SKM-1 treated with dmso at 0.1 percent for 144 hours (cell line): ENCODE data around the gene LAIR1.
"Not testable (repeated sequence)": the region's sequence is repeated elsewhere in the genome, so short reads cannot be mapped to it uniquely, and the experiment has no call there.

Experiments
- DNase-seq: peaks from one replicate; lab custom pipeline; 2025; ENCODE audit not compliant: unreplicated experiment; lab: John Stamatoyannopoulos, UW

The LAIR1 gene

DNA sequence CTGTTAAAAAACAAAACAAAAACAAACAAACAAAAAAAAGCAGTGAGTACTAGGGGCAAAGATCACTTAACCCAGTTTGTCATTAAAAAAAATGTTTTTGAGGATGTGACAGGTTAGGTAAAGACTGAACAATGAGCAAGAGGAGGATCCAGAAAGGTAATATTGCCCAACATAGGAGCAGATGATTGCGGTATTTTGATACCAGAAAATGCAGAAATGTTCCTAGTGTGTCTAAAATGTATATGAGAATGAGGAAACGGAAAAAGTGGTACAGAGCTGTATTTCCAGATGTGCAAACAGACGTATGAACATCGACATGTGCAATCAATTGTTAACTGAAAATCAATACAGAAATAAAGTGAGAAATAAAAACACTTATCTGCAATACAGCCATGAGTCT is 20.9 kb downstream of the LAIR1 start:
- peak; percentile 46 for DNase-seq

DNA sequence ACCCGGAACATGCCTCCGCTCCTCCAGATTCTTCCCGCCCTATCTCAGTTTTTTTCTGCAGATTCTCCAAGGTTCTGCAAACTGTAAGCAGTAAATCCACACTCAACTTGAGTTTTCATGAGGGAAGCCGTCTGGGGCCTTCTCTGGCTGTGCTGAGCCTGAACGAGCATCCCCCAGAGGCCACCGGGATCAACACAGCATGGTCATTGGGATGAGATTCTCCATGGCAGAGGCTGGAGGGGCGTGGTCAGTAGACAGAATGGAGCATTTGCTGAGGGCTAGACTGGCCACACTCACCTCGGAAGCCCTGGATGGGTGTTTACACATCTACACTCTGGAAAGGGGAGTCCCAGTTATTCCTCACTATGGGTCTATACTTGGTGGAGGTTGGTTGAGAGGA is 23.4 kb downstream of the LAIR1 start:
- no peak for DNase-seq

DNA sequence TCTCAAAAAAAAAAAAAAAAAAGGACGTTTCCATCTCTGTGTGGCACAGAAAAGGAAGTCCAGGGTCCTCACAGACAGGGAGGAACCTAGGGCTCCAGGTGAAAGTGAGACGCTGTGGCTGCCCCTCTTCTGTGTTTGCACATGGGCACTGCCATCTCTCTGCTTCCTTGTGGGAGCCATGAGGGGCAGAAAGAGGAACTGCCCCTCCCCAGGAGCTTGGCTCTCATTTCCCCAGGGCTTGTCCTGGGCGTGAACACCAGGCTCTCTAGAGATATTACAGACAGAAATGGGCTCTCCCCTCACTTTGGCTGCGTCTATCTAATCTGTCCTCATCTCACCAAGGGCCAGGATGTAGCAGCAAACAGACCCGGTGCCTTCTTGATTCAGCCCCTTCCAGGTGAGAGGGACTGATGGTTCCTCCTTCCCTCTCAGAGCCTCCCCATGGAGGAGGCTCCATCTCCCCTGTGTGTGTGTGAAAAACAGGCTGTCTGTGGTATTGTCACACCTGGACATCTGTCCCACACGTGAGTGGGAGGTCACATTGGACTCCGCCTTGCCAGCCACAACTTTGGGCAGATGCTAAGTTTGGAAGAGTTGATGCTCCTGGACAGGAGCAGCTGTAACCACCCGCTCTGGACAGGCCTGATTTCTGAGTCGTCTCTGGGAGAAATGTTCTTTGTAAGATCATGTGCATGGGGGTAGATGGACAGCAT is 24.9 kb downstream of the LAIR1 start:
- DNase-seq: no peak

DNA sequence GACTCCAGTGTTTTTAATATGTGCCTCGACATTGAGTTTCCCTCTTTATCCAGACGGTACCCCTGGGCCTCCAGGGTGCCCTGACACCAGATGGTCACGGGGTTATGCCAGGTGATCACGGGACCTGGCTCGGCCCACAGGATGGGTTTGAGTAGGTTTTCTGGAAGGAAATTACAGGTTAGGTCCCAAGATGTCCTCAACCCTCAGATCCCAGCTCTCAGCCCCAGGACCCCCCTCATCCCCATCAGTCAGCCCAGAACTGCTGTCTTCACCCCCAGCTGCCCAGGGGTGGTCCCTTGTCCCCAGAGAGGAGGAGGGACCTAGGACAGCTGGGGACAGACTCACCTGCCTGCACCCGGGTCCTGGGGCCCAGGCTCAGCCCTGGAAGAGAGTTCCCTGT is 26.2 kb downstream of the LAIR1 start:
- no peak for DNase-seq

DNA sequence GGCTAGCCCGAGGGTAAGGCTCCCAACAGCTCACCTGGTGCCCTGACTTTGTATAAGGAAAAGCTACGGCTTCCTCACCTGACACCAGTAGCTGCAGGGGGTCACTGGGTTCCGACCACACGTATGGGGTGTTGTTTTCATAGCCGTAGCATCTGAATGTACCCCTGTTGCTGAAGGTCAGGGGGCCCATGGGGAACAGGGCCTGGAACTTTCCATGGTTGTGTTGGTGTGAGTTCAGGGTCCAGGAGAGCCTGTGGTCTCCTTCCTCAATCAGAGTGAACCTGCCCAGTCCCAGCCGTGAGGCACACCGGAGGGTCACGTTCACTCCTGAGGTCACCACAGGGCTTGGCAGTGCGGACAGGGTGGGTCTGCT is 26.9 kb downstream of the LAIR1 start:
- DNase-seq: no peak

DNA sequence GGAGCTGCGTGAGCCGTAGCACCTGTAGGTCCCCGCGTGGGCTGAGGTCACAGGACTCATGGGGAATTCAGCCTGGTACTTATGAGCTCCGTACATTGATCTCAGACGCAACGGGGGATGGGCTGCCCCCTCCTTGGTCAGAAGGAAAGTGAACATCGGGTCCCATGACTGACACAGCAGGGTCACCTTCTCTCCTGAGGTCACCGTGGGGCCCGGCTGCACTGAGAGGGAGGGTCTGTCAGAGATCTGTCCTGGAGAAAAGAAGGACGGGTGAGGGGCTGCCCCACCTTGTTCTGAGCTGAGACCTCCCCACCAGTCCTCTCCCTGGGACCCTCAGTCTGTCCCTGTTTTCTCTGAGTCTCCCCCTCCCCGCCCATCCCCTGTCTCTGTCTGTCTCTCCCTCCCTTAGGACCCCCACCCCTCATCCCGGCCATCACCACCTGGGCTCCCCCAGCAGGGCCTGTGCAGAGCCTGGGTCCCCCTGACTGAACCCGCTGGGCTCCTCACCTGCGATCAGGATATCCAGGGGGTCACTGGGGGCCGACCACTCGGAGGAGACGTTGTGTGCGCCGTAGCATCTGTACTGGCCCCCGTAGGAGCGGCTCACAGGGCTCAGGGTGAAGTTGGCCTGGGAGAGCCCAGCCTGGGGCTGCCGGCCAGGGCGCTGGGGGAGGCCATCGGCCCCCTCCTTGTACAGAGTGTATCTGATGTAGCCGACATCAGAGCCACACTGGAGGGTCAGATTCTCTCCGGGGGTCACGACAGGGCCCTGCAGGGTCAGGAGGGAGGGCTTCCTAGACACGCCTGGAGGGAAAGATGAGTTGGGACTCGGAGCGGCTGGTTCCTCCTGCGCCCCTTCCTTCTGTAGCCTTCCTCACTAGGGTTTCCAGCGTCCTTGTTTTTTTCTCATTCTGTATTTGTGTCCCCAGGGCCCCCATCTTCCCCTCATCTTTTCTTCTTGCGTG is 27.6 kb downstream of the LAIR1 start:
- no peak for DNase-seq

DNA sequence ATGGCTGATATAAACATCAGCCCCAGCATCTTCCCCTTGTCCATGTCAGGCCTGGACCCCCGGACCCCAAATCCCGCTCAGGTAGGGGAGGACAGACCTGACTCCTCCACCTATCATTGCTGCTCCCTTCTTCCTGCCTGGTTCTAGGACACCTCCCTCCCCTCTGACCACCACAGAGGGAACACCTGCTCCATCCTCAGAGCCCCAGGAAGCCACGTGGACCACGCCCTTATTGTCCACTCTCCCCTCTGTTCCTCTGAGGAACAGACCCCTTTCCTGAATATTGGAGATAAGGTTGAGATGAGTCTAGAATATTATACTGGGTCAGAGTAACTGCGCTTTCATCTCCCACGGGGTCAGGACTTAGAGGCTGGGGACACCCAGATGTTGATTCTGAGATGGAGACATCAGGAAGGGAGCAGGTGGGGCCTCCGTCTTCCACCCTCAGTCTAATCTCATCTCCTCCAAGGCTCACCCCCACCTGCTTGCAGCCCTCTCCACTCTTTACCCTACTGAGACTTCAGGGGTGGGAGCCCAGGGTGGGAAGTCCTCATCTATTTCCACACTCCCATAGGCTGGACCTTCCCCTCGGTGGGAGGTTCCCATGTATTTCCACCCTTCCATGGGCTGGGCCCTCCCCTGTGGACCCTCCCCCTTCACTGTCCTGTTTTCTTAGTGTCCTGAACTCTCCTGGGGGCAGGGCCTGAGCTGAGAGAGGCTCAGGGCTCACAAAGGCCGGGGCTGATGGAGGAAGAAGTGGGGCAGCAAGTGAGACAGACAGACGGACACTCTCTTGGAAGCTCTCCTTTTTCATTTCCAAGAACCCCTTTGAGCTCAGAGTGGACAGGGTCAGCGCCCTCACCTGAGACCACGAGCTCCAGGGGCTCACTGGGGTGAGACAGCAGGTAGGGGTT is 28.5 kb downstream of the LAIR1 start:
- no peak for DNase-seq

DNA sequence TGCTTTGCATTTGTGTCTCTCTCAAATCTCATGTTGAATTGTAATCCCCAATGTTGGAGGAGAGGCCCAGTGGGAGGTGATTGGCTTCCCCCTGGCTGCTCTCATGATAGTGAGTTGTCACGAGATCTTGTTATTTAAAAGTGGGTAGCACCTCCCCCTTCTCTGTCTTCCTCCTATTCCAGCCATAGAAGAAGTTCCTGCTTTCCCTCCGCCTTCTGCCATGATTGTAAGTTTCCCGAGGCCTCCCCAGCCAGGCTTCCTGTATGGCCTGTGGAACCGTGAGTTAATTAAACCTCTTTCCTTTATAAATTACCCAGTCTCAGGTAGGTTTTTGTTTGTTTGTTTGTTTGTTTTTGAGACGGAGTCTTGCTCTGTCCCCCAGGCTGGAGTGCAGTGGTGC is 29.6 kb downstream of the LAIR1 start:
- DNase-seq: no peak

DNA sequence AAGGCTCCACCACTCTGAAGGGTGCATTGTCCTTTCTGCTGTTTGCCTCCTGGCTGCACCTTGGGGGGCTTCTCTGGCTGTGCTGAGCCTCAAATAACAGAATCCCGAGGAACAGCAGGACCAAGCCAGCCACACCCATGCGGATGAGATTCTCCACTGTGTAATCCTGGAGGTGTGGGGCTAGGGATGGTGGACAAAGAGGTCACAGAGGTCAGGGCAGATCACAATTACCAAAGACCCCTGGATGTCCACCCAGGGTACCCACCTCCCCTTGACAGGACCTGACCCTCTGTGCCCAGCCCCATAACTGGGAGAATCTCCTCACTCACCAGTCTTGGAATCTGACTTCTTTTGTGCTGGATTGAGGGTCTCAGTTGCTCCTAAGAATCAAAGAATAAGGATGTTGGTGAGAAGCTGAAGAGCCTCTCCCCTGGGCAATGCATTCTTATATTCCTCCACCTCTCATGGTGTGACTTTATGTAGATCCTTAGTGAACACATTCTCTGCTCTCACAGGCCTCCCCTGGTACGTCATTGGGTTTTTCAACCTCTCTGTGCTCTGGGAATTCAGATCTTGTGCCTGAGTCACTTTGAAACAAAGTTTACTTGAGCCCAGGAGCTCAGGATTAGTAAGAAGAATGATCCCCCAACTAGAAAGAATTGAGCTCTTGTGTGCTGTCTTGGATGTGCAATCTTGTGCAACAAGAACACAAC is 31.0 kb downstream of the LAIR1 start:
- no peak for DNase-seq

DNA sequence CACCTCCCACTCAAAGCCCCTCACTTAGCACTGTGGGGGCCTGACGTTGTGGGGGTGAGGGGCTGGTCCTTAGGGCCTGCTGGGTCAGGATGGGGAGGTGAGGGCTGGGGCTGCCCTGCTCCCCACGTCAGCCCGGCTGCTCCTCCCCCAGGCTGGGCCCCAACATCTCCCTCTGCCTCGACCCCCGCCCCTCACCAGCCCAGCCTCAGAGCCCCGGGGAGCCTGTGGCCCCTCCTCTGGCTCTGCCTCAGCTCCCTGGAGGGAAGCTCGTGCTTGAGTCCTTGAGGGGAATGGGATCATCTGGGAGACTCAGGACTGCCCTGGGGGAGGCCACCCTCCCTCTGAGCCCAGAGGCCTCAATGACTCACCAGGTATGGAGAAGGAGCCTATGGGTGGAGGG is 32.6 kb downstream of the LAIR1 start:
- DNase-seq: no peak

DNA sequence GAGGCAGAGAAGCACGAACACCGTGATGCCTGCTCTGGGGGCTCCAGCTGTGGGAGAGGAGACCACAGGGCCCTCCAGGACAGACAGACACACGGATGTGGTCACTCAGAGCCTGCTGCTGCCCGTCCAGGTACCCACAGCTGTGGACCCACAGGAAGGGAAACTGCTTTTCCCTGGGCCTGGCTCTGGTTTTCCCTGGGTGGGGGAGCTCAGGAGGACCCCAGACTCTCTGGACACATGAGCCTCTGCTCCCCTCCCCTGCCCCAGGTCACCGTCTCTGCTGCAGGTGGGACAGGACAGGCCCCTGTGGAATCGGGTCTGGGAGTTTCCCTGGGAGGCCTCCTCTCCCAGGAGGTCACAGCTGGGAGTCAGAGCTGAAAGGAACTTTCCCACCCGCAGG is 33.1 kb downstream of the LAIR1 start:
- no peak for DNase-seq

DNA sequence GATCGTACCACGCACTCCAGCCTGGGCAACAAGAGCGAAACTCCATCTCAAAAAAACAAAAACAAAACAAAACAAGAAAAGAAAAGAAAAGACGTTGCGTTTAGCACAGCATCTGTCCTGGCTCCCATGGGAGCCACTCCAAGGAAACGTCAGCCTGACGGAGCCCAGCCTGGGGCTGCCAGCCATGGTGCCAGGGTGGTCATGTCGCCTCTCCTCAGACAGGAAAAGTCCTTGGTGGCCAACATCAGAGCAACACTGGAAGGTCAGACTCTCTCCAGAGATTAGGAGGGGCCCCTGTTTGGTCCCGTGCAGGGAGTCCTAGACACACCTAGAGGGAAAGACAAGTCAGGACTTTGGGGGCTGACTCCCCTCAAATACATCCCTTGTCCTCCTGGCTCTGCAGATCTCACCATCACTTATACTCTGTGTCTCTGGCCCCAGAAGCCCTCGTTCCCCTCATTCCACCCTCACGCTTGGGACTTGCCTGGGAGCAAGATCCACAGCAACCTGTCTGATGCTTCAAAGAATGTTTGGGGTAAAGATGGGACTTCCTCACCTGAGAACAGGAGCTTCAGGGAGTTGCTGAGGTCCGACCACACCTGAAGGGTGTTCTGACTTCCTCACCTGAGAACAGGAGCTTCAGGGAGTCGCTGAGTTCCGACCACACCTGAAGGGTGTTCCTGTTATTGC is 35.1 kb downstream of the LAIR1 start:
- DNase-seq: no peak

DNA sequence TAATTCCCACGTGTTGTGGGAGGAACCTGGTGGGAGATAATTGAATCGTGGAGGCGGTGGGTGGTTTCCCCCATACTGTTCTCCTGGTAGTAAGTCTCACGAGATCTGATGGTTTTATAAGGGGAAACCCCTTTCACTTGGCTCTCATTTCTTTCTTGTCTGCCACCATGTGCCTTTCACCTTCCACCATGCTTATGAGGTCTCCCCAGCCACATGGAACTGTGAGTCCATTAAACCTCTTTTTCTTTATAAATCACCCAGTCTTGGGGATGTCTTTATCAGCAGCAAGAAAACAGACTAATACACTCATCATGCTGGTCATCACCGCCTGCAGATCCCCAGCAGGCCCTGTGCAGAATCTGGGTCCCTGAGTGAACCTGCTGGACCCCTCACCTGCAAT is 36.0 kb downstream of the LAIR1 start:
- DNase-seq: not testable (repeated sequence)

DNA sequence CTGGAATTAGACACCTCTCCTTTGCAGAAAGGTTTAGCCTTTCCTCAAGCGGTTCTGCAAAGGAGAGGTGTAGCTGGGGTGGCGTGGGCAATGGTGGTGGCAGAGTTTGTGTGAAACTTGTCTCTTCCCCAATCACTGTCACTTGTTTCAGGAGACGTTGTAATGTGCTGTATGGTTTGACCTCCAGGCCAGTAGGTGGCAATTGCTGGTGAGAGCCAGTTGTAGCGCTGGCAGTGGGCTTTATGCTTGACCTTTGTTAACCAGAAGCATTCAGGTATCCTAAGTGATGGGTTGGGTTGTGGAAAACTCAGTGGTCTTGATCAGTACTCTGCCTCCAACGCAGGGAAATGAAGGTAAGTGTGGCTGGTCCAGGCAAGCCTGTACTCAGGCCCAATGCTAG is 39.1 kb downstream of the LAIR1 start:
- DNase-seq: no peak

DNA sequence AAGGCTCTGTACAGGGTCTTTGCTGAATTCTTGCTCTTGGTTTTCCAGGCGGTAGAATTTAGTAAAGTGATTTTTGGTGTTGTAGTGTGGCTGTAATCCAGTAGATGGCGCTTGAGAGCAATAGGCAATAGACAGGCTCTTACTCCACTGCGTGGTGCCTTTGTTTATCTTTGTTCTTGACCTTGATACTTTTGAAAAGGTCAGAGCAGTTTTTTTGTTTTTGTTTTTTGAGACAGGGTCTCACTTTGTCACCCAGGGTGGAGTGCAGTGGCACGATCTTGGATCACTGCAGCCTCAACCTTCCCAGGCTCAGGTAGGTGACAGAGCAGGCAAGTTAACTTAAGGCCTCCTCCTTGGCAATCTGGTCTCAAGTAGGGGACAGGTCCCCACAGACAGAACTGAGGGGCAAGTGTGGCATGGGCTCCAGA is 39.5 kb downstream of the LAIR1 start:
- no peak for DNase-seq

DNA sequence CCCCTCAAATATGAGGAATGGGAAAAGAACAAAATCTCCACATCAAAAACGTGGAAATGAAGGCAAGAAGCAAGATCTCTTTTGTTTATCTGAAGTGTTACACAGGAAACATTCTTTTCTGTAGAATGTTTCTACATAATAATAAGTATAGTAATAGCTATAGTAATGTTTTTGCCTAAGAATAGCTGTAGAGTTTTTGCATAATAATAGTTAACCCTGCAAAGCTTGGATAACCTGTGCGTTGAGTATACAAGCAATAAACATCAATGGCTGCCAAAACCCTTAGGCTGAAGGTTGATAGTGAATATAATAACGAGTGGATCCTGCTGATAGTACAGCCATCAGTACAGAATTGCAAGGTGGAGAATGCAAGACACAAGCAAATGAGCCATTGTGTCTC is 40.7 kb downstream of the LAIR1 start:
- DNase-seq: no peak

DNA sequence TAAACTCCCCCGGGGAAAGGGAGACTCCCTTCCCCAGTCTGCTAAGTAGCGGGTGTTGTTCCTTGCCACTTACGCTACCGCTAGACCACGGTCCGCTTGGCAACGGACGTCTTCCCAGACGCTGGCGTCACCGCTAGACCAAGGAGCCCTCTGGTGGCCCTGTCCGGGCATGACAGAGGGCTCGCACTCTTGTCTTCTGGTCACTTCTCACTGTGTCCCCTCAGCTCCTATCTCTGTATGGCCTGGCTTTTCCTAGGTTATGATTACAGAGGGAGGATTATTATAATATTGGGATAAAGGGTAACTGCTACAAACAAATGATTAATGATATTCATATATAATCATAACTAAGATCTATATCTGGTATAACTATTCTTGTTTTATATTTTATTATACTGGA is 41.8 kb downstream of the LAIR1 start:
- not testable (repeated sequence) for DNase-seq

DNA sequence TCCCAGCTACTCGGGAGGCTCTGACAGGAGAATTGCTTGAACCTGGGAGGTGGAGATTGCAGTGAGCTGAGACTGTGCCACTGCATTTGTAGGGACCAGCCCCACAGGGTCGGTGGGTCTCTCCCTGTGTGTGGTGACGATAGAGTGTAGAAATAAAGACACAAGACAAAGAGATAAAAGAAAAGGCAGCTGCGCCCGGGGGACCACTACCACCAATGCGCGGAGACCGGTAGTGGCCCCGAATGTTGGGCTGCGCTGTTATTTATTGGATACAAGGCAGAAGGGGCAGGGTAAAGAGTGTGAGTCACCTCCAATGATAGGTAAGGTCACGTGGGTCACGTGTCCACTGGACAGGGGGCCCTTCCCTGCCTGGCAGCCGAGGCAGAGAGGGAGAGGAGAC is 42.4 kb downstream of the LAIR1 start:
- not testable (repeated sequence) for DNase-seq

DNA sequence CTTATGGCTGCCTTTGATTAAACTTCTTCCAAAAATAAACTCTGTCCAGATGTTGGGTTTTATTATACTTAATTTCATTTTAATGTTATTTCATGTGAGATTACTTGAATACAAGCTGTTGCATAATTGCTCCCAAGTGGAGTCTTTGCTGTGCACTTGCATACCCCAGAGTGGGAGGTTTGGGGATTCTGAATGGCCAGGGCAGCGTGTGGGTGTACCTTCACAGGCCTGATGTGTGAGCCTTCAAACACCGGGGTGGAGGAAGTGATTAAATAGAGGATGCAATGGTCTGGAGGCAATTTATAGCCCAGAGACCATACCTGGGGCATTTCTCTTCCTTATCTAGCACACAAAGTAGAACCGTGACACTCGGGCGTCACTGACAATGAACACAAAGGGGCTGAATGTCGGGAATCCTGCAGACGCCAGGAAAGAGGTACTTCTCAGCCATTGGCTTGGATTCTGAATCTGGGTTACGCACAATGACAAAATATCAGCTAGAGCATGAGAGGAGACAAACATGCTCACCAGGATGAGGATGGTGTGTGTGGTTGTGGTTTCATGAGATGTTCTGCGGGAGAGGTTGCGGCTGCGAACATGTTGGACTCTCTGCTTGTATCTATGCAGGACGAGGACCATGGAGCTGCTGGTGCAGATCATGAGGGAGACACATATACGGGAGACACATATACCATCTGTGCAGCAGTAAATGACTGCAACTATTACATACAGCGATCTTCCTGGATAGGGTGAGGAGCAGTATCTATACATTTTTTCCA is 44.6 kb downstream of the LAIR1 start:
- DNase-seq: no peak
